VCaP (cell line): ENCODE results near the gene TSGA10.
"Not testable (repeated sequence)": the region's sequence is repeated elsewhere in the genome, so short reads cannot be mapped to it uniquely, and the experiment has no call there.

Experiments
- H3K27ac ChIP-seq: fragments of 450-650 bp; 2 replicates; pipeline ENCODE4 v1.5.1; 2017
- TF ChIP-seq, protein P1 (sequence below): fragments of 450-650 bp; conservative IDR thresholded peaks from 2 replicates; pipeline ENCODE4 v1.5.1; 2017; ENCODE audit warnings: mild to moderate bottlenecking, moderate library complexity

The TSGA10 gene, protein sequence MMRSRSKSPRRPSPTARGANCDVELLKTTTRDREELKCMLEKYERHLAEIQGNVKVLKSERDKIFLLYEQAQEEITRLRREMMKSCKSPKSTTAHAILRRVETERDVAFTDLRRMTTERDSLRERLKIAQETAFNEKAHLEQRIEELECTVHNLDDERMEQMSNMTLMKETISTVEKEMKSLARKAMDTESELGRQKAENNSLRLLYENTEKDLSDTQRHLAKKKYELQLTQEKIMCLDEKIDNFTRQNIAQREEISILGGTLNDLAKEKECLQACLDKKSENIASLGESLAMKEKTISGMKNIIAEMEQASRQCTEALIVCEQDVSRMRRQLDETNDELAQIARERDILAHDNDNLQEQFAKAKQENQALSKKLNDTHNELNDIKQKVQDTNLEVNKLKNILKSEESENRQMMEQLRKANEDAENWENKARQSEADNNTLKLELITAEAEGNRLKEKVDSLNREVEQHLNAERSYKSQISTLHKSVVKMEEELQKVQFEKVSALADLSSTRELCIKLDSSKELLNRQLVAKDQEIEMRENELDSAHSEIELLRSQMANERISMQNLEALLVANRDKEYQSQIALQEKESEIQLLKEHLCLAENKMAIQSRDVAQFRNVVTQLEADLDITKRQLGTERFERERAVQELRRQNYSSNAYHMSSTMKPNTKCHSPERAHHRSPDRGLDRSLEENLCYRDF

DNA sequence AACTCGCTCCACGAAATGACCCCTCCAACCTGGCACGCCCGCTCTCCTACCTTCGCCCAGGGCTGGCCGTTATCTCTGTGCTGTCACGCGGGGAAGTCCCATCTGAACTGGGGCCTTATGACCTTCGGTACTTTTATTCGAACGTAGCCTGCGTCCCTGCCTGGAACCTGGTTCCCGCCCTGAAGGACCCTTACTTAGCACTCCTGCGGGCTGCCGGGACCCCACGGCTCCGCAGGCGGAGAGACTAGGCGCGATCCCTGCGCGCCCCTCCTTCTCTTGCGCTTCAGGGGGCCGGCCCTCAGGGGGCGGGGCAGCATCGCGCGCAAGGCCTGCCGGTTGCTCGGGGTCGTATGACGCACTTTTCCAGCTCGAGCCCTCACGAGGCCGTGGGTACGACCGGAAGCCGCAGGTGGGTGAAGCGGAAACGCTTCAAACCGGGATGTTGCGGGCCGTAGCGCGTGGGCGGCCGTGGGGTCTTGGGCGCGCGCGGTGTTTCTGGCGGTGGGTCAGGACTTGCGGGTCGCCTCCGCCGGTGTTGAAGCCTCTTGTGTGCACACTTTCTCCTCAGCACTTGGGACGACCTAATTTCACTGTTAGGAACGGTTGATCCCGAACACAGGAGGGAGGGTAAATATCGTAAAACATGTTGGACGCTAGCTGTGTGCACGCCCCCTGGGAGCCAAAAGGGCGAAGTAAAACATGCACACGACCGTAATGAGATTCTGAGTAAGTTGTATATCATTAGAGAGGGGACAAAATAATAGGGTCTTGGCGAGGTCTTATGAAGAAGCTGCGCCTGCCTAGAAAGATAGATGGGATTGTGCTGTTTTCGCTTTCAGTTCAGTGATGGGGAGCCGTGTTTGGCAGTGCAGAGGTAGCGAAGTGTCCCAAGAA is at the start of gene TSGA10, which contains the start of gene LIPT1:
TSGA10 (minus strand) TSS at position 300 of the 894 bp plus-strand sequence. CDS start 45,503 bp downstream, outside the sequence.
LIPT1 (plus strand) TSS at position 325 of the 894 bp plus-strand sequence. CDS start 6,991 bp downstream, outside the sequence.
- H3K27ac ChIP-seq: peak within 1 kb of the TSS; percentile 87
- TF ChIP-seq, protein P1, sequence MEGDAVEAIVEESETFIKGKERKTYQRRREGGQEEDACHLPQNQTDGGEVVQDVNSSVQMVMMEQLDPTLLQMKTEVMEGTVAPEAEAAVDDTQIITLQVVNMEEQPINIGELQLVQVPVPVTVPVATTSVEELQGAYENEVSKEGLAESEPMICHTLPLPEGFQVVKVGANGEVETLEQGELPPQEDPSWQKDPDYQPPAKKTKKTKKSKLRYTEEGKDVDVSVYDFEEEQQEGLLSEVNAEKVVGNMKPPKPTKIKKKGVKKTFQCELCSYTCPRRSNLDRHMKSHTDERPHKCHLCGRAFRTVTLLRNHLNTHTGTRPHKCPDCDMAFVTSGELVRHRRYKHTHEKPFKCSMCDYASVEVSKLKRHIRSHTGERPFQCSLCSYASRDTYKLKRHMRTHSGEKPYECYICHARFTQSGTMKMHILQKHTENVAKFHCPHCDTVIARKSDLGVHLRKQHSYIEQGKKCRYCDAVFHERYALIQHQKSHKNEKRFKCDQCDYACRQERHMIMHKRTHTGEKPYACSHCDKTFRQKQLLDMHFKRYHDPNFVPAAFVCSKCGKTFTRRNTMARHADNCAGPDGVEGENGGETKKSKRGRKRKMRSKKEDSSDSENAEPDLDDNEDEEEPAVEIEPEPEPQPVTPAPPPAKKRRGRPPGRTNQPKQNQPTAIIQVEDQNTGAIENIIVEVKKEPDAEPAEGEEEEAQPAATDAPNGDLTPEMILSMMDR: peak; percentile 32

DNA sequence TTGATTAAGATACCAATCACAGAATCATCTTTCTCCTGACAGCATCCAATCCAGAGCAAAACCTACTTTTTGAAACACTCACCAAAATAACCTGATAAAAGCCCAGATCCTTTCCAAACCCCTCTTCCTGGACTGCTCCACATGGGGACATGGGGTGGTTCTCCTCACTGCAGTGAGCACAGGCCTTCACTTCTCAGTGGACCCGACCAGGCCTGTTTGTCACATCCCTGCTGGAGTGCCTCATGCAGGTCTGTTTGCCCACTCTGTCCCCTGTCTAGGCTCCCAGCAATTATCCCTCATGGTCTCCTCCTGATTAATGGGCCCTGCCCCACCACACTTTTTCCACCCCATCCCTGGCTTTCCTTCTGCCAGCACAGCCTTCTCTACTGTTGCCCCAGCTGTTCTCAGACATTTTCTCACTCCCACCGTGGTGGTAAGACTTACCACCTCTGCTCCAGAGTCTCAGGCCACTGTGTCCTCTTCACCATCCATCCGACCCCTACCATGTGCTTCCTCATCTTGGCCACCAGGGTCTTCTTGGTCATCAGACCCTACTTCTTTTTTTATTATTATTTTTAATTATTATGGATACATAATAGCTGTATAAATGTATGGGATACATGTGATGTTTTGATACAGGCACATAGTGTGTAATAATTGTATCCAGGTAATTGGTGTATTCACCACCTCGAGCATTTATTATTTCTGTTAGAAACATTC is 47.4 kb upstream of the TSGA10 start:
- TF ChIP-seq, protein P1: no peak
- no peak overlapping the region for H3K27ac ChIP-seq

DNA sequence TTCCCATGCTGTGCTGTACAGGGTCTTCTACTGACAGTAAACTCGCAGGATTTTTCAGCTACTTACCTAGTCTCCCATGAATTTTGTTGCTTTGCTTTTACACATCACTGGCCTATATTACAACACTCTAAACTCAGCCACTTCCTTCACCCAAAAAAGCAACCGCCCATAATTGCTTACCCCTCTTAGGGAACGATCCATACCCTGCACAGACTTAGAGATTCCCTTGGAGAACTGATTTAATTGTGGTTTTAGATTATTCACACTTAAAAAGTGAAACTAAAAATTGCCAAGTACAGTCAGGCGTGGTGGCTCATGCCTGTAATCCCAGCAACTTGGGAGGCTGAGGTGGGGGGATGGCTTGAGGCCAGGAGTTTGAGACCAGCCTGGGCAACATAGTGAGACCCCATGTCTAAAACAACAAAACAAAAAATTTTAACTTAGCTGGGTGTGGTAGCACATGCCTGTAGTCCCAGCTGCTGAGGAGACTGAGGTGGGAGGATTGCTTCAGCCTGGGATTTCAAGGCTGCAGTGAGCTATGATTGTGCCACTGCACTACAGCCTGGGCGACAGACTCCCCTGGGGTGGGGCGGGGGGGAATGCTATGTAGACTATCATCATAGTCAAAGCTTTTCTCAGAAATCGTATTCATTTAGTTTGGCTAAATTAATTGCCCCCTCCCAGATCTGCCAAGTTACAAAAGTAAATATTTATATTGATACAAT is 45.5 kb upstream of the TSGA10 start:
- TF ChIP-seq, protein P1: no peak

DNA sequence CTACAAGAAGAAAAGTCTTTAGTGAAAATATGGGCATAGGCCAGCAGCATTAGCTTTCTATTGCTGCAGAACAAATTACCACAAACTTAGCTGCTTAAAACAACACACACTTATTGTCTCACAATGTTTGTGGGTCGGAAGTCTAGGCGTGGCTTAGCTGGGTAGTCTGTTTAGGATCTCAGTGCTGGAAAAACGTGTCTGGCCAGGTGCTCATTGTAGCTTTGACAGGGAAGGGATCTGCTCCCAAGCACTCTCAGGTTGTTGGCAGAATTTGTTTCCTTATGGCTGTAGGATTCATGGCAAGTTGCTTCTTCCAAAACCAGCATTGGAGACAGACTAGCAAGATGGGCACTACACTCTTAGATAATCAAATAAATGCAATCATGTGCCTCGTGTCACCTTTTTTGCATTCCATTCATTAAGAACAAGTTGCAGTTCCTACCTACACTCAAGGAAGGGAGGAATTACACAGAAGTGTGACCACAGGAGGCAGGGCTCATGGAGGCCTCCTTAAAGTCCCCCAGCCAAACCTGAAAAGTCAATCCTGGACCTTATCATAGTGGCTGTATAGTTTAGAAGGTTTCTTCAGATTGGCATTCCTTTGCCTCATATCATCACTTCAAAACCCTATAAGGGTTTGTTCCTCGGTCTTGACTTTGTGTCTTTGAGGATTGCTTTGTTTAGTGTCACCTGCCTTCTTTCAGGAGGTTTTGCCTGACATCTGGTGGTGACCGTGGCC is 43.5 kb upstream of the TSGA10 start:
- TF ChIP-seq, protein P1: no peak
- peak overlapping the region; percentile 66 for H3K27ac ChIP-seq

More for the DNA sequence above, 45.5 kb upstream of the TSGA10 start:
- H3K27ac ChIP-seq: no peak overlapping the region

DNA sequence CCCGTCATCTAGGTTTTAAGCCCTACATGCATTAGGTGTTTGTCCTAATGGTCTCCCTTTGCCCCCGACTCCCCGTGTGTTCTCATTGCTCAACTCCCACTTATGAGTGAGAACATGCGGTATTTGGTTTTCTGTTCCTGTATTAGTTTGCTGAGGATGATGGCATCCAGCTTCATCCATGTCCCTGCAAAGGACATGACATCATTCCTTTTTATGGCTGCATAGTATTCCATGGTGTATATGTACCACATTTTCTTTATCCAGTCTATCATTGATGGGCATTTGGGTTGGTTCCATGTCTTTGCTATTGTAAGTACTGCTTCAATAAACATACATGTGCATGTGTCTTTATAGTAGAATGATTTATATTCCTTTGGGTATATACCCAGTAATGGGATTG is 37.6 kb upstream of the TSGA10 start:
- not testable (repeated sequence) for H3K27ac ChIP-seq

DNA sequence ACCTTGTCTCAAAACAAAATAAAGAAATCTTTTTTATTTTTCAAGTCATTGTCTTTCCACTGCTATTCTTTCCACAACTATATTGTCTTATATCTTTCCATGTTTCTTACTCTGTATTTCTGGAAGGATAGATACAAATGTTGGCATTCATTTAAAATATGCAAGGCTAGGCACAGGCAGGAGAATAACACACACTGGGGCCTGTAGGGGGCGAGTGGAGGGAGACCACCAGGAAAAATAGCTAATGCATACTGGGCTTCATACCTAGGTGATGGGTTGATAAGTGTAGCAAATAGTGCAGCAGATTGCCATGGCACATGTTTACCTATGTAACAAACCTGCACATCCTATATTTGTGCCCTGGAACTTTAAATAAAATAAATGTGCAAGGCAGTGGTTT is 35.8 kb upstream of the TSGA10 start:
- H3K27ac ChIP-seq: no peak overlapping the region
- TF ChIP-seq, protein P1: peak; percentile 17; the same call in 1 of the 2 replicates
